Peyer's patch (tissue), 4 donors: Measurements from ENCODE around the gene FKBP11.

ENCODE experiments used
- CTCF ChIP-seq, 6 experiments: fragments of 450-650 bp in 4 of 6; fragments of 200-600 bp in 2 of 6; sonication (generic) in 1 of 6; IDR thresholded peaks; one replicate each; pipeline ENCODE4 v1.5.1; 2017 to 2019; ENCODE audit warnings: antibody characterized with exemption in 6 of 6, mild to moderate bottlenecking in 3 of 6, moderate library complexity in 1 of 6
- POLR2A ChIP-seq, 2 donors: fragments of 450-650 bp; IDR thresholded peaks; one replicate each; pipeline ENCODE4 v1.5.1; 2017; ENCODE audit warnings: antibody characterized with exemption in 2 of 2, mild to moderate bottlenecking in 2 of 2, moderate library complexity in 2 of 2

- TF ChIP-seq CTCF (IDR thresholded peaks at IDR 0.05) (no peak), POLR2A (IDR thresholded peaks at IDR 0.05) (no peak)
Observed at GRCh38 chr12:48917857-48918537, 7.3 kb downstream of the FKBP11 start.
